Loucy (cell line): ENCODE data around the gene FLRT1.

ENCODE experiments used
- H2AFZ ChIP-seq: fragments of 200-600 bp; sonication (generic); 2 replicates; pipeline ENCODE4 v1.6.0; 2016; ENCODE audit warnings: antibody characterized with exemption, mild to moderate bottlenecking, low read length, moderate library complexity
- H3F3A ChIP-seq: fragments of 200-600 bp; 2 replicates; pipeline ENCODE4 v1.6.0; 2016; ENCODE audit warnings: antibody characterized with exemption, low read depth, mild to moderate bottlenecking
- H3K27me3 ChIP-seq: fragments of 200-600 bp; sonication (generic); 2 replicates; pipeline ENCODE4 v1.6.1; 2014; ENCODE audit warnings: low read length, mild to moderate bottlenecking; ENCODE audit not compliant: insufficient read depth, poor library complexity, severe bottlenecking
- H3K36me3 ChIP-seq: fragments of 200-600 bp; sonication (generic); 2 replicates; pipeline ENCODE4 v1.6.1; 2016; ENCODE audit warnings: low read length; ENCODE audit not compliant: insufficient read depth
- H3K4me1 ChIP-seq: fragments of 200-600 bp; sonication (generic); 2 replicates; pipeline ENCODE4 v1.5.1; 2014; ENCODE audit warnings: low read length, mild to moderate bottlenecking; ENCODE audit not compliant: insufficient read depth, poor library complexity, severe bottlenecking
- H3K4me2 ChIP-seq: fragments of 200-600 bp; sonication (generic); 2 replicates; pipeline ENCODE4 v1.6.0; 2014; ENCODE audit warnings: antibody characterized with exemption, low read length, low read depth, mild to moderate bottlenecking; ENCODE audit not compliant: poor library complexity, severe bottlenecking
- H3K4me3 ChIP-seq: fragments of 200-600 bp; sonication (generic); 2 replicates; pipeline ENCODE4 v1.5.1; 2014; ENCODE audit warnings: low read length, mild to moderate bottlenecking, mixed read lengths; ENCODE audit not compliant: poor library complexity, severe bottlenecking
- H3K79me2 ChIP-seq: fragments of 200-600 bp; sonication (generic); 2 replicates; pipeline ENCODE4 v1.6.1; 2014; ENCODE audit warnings: low read length; ENCODE audit not compliant: insufficient read depth
- H3K9ac ChIP-seq: fragments of 200-600 bp; sonication (generic); 2 replicates; pipeline ENCODE4 v1.6.0; 2014; ENCODE audit warnings: mild to moderate bottlenecking, low read depth, low read length, moderate library complexity; ENCODE audit not compliant: poor library complexity, severe bottlenecking
- H3K9me2 ChIP-seq: fragments of 200-600 bp; sonication (generic); replicated peaks from 2 replicates; pipeline ENCODE4 v1.6.1; 2016; ENCODE audit warnings: low read depth, low read length, mixed read lengths
- H3K9me3 ChIP-seq: fragments of 200-600 bp; sonication (generic); 2 replicates; pipeline ENCODE4 v1.6.1; 2014; ENCODE audit warnings: mild to moderate bottlenecking, antibody characterized with exemption, low read length, low read depth; ENCODE audit not compliant: insufficient read depth
- H4K20me1 ChIP-seq: fragments of 200-600 bp; sonication (generic); 2 replicates; pipeline ENCODE4 v1.6.0; 2014; ENCODE audit warnings: antibody characterized with exemption, low read length, mild to moderate bottlenecking; ENCODE audit not compliant: insufficient read depth, poor library complexity, severe bottlenecking
- EZH2phosphoT487 ChIP-seq: fragments of 200-600 bp; IDR thresholded peaks from 2 replicates; pipeline ENCODE4 v1.6.1; 2018; ENCODE audit warnings: antibody characterized with exemption, mild to moderate bottlenecking, moderate library complexity, borderline replicate concordance
- TF ChIP-seq, protein P1 (sequence below): fragments of 200-600 bp; sonication (generic); conservative IDR thresholded peaks from 2 replicates; pipeline ENCODE4 v1.5.1; 2014; ENCODE audit warnings: mild to moderate bottlenecking, antibody characterized with exemption, low read length

FLRT1 gene

DNA sequence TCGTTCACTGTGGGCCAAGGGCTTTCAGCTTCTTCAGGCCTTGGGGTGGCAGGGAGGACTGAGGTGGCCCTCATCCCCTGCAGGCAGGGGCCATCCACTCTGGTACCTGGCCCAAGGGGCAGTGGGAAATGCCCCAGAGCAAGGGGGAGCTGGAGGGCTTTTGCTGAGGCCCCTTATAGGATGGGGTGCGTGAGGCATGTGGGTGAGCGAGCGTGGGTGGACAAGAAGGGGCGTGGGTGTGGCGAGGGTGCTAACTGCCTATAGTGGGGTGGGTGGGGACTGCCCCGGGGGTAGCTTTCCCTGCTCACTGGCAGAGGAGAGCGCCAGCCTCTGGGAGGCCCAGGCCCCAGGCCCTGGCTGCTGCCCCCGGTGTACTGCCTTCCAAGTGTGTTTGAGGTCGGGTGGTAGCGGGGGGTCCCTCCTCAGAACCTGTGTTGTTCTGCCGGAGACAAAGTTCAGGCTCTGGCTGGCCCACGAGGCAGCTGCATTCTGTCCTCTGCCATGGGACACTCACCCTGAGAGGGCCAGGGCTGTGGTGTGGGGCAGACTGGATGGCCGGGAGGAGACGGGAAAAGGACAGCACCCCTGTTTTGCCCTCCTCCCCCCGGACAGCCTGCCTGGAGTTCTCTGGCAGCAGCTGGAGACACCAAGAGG lies 3.4 kb downstream of the FLRT1 start:
- Histone ChIP-seq H2AFZ (no peak overlapping the region), H3K27me3 (no peaks in the 10 kb centered on the region), H4K20me1 (no peaks in the 10 kb centered on the region), H3K9me2 (no peaks in the 10 kb centered on the region), H3K79me2 (no peaks in the 10 kb centered on the region), H3K4me2 (no peak overlapping the region), H3F3A (no peaks in the 10 kb centered on the region), H3K36me3 (no peaks in the 10 kb centered on the region), H3K9me3 (no peaks in the 10 kb centered on the region), H3K4me1 (no peaks in the 10 kb centered on the region), H3K9ac (no peak overlapping the region), H3K4me3 (no peak overlapping the region)
- TF ChIP-seq EZH2phosphoT487 = no peak
- TF ChIP-seq, protein P1, sequence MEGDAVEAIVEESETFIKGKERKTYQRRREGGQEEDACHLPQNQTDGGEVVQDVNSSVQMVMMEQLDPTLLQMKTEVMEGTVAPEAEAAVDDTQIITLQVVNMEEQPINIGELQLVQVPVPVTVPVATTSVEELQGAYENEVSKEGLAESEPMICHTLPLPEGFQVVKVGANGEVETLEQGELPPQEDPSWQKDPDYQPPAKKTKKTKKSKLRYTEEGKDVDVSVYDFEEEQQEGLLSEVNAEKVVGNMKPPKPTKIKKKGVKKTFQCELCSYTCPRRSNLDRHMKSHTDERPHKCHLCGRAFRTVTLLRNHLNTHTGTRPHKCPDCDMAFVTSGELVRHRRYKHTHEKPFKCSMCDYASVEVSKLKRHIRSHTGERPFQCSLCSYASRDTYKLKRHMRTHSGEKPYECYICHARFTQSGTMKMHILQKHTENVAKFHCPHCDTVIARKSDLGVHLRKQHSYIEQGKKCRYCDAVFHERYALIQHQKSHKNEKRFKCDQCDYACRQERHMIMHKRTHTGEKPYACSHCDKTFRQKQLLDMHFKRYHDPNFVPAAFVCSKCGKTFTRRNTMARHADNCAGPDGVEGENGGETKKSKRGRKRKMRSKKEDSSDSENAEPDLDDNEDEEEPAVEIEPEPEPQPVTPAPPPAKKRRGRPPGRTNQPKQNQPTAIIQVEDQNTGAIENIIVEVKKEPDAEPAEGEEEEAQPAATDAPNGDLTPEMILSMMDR = no peak

- Histone ChIP-seq H3K9ac (no peak overlapping the region), H3K4me2 (no peak overlapping the region), H2AFZ (no peak overlapping the region), H3K9me3 (no peaks in the 10 kb centered on the region), H3F3A (no peaks in the 10 kb centered on the region), H4K20me1 (no peaks in the 10 kb centered on the region), H3K27me3 (no peaks in the 10 kb centered on the region), H3K36me3 (no peaks in the 10 kb centered on the region), H3K4me1 (no peaks in the 10 kb centered on the region), H3K4me3 (no peak overlapping the region), H3K79me2 (no peaks in the 10 kb centered on the region), H3K9me2 (no peaks in the 10 kb centered on the region)
- TF ChIP-seq, protein P1 = peak; percentile 45
- no peak for TF ChIP-seq EZH2phosphoT487
These were observed 5.1 kb downstream of the FLRT1 start for GRCh38 chr11:64040684-64041322.

DNA sequence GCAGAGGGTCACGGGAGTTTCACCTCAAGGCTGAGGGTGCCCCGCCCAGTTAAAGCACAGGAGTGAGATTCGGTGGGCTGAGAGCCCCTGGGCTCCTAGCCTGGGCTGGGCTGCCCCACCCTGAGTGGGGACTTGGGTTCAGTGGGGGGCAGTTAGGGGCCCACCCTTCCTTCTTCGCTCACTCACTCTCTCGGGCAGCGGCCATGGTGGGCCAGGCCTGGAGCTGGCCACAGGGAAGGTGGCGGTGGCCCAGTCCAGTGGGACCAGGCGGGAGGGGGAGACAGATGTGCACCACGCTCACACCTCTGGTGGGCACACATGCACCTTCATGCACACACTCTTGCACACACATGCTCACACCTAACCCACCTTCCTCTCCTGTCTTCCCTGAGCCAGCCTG lies 6.1 kb downstream of the FLRT1 start:
- H4K20me1 ChIP-seq = no peaks in the 10 kb centered on the region

More for the DNA sequence above, 6.1 kb downstream of the FLRT1 start:
- Histone ChIP-seq H3K4me3 (no peak overlapping the region), H3K4me1 (no peaks in the 10 kb centered on the region), H2AFZ (no peak overlapping the region), H3F3A (no peaks in the 10 kb centered on the region), H3K27me3 (no peaks in the 10 kb centered on the region), H3K79me2 (no peaks in the 10 kb centered on the region), H3K9me3 (no peaks in the 10 kb centered on the region), H3K9me2 (no peaks in the 10 kb centered on the region), H3K9ac (no peak overlapping the region), H3K4me2 (no peak overlapping the region), H3K36me3 (no peaks in the 10 kb centered on the region)
- TF ChIP-seq EZH2phosphoT487 = no peak
- TF ChIP-seq, protein P1 = no peak
